Right lobe of liver (tissue), 4 donors: ENCODE results near the gene TMEM151B.

ENCODE experiments used
- POLR2A ChIP-seq: fragments of 450-650 bp; IDR thresholded peaks from one replicate; pipeline ENCODE4 v1.6.1; 2017; ENCODE audit warnings: antibody characterized with exemption, mild to moderate bottlenecking
- TF ChIP-seq, protein P1 (sequence below), 4 donors: fragments of 200-600 bp in 3 of 4; fragments of 450-650 bp in 1 of 4; IDR thresholded peaks; one replicate each; pipeline versions ENCODE4 v1.5.1 to v1.8.0; 2016 to 2022; ENCODE audit warnings: antibody characterized with exemption in 4 of 4, mild to moderate bottlenecking in 2 of 4
- donor health status: DM: no; HTN: no; CAD: no.
- donor health status: DM: no; HTN: no; CAD: no.
- donor health status: DM: no; HTN: yes; CAD: no.

DNA sequence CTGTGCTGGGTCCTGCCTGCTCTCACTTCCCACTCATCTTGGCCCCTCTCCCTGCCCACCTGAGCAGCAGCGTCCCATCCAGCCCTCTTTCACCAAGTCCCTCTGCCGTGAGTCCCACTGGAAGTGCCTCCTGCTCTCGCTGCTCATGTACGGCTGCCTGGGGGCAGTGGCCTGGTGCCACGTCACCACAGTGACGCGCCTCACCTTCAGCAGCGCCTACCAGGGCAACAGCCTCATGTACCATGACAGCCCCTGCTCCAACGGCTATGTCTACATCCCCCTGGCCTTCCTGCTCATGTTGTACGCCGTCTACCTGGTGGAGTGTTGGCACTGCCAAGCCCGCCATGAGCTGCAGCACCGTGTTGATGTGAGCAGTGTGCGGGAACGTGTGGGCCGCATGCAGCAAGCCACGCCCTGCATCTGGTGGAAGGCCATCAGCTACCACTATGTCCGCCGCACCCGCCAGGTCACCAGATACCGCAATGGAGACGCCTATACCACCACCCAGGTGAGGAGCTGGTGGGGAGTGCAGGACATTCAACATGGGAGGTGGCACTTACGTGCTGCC is 2.8 kb downstream of the TMEM151B start:
- TF ChIP-seq, protein P1, sequence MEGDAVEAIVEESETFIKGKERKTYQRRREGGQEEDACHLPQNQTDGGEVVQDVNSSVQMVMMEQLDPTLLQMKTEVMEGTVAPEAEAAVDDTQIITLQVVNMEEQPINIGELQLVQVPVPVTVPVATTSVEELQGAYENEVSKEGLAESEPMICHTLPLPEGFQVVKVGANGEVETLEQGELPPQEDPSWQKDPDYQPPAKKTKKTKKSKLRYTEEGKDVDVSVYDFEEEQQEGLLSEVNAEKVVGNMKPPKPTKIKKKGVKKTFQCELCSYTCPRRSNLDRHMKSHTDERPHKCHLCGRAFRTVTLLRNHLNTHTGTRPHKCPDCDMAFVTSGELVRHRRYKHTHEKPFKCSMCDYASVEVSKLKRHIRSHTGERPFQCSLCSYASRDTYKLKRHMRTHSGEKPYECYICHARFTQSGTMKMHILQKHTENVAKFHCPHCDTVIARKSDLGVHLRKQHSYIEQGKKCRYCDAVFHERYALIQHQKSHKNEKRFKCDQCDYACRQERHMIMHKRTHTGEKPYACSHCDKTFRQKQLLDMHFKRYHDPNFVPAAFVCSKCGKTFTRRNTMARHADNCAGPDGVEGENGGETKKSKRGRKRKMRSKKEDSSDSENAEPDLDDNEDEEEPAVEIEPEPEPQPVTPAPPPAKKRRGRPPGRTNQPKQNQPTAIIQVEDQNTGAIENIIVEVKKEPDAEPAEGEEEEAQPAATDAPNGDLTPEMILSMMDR (IDR thresholded peaks at IDR 0.05): no peak
- TF ChIP-seq POLR2A: no peak
